ENCODE results near the gene FOXM1.
A peak's percentile ranks its signal among the peaks of the same experiment; 100 is the strongest.

Gene FOXM1

DNA sequence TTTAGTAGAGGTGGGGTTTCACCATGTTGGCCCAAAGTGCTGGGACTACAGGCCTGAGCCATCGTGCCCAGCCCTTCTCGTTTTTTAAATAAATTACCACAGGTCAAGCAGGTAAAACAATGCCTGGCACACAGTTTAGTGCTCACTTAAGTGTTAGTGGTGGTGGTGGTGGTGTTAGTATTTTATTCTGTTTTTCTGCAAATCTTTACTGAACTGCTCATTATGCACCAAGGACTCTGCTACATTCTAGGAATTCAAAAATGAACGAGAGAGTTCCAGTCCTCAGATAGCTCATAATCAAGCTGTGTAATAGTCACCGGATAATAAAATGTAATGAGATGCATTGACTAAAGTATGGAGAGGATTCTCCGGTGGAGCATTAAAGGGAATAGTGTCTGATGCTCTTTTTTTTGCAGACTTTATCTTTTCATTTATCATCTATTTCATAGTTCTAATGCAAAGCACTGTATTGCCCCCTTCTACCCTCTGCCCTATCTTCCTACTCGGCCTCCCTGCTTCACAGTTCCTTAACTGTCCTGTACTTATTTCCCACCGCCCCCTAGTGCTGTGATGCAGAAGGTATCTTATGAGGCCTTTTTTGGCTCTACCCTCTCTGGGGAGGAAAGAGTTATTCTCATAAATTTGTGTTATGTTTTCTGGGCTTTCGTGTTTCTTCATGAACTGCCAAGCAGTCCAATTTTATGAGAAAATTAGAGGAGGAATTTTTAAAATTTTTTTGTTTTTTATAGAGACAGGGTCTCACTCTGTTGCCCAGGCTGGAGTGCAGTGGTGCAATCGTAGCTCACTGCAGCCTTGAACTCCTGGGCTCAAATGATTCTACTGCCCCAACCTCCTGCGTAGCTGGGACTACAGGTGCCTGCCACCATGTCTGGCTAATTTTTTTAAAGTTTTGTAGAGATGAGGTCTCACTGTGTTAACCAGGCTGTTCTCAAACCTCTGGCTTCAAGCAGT is 63.5 kb downstream of the FOXM1 start:
- peaks cover 19% of the 10 kb centered on the region for H3K4me1 ChIP-seq (ENCODE audit: control insufficient read depth, low read length)
- H3K79me2 ChIP-seq (ENCODE audit: control insufficient read depth, low read length): peaks cover 46% of the 10 kb centered on the region
- H3K4me2 ChIP-seq (ENCODE audit: low read length): peak overlapping the region; percentile 74
- no peaks in the 10 kb centered on the region for H3K27me3 ChIP-seq (ENCODE audit: control insufficient read depth, low read length)
- no peak for TF ChIP-seq EZH2phosphoT487 (IDR thresholded peaks at IDR 0.05; ENCODE audit: borderline replicate concordance, low read length)
- TF ChIP-seq, protein P1, sequence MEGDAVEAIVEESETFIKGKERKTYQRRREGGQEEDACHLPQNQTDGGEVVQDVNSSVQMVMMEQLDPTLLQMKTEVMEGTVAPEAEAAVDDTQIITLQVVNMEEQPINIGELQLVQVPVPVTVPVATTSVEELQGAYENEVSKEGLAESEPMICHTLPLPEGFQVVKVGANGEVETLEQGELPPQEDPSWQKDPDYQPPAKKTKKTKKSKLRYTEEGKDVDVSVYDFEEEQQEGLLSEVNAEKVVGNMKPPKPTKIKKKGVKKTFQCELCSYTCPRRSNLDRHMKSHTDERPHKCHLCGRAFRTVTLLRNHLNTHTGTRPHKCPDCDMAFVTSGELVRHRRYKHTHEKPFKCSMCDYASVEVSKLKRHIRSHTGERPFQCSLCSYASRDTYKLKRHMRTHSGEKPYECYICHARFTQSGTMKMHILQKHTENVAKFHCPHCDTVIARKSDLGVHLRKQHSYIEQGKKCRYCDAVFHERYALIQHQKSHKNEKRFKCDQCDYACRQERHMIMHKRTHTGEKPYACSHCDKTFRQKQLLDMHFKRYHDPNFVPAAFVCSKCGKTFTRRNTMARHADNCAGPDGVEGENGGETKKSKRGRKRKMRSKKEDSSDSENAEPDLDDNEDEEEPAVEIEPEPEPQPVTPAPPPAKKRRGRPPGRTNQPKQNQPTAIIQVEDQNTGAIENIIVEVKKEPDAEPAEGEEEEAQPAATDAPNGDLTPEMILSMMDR (IDR thresholded peaks at IDR 0.05; ENCODE audit: low read depth, low read length, poor library complexity, severe bottlenecking): peak; percentile 82
- peaks cover 36% of the 10 kb centered on the region for H3K36me3 ChIP-seq (ENCODE audit: control insufficient read depth, low read length)
- peak overlapping the region; percentile 86 for H3K4me3 ChIP-seq (ENCODE audit: low read length)
- peaks cover 7% of the 10 kb centered on the region; the same call in 1 of the 2 replicates for H3F3A ChIP-seq (ENCODE audit: control insufficient read depth, insufficient read depth)
- no peaks in the 10 kb centered on the region for H3K9me2 ChIP-seq (replicated peaks; ENCODE audit: control insufficient read depth, low read length)
- peak overlapping the region; percentile 73 for H3K27ac ChIP-seq (ENCODE audit: low read depth, low read length)
- H4K20me1 ChIP-seq (ENCODE audit: control insufficient read depth, insufficient read depth, low read depth, low read length): peaks cover 4% of the 10 kb centered on the region; the same call in 1 of the 2 replicates
- no peaks in the 10 kb centered on the region for H3K9me3 ChIP-seq (ENCODE audit: control insufficient read depth, insufficient read depth, low read length)

DNA sequence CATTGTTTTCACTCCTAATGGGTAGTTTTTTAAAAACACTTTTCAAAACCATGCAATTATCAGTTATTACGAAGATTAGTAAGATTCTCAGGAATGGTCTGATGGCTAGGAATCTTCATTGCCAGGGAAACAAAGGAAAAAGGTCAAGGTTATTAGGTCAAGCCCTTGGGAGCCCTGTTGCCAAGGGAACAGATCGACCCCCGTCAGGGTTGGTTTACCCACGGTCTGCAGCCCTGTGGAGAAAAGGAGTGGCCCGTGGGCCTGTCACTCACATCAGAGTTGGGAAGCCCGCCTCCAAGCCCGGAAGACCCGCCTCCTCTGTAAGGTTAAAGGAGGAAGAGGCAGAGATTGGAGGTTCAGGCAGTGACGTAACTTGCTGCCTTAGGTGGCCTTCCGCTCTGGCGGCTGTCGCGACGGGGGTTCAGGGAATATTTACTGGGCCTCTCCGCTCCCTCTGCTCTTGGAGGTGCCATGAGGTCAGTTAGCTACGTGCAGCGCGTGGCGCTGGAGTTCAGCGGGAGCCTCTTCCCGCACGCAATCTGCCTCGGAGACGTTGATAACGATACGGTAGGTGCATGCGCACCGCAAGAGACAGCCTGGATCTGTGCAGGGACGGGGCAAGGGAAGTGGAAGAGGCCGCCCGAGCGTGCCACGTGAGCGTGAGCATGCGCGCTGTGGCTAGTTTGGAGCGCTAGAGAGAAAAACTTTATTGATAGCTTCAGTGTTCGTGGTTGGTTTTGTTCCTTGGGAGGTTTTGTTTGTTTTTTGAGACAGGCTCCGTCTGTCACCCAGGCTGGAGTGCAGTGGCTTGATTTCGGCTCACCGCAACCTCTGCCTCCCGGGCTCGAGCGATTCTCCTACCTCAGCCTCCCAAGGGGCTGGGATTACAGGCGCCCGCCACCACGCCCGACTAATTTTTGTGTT is 64.4 kb downstream of the FOXM1 start, which contains the start of gene ITFG2:
TSS of gene ITFG2 (plus strand) at position 379 of the 924 bp plus-strand sequence. CDS start at position 472, 93 bp downstream.
- no peaks in the 10 kb centered on the region for H3K9me2 ChIP-seq (replicated peaks; ENCODE audit: control insufficient read depth, low read length)
- H3K4me2 ChIP-seq (ENCODE audit: low read length): peak within 1 kb of the TSS; percentile 74
- H3K36me3 ChIP-seq (ENCODE audit: control insufficient read depth, low read length): peaks cover 28% of the 10 kb centered on the region
- peaks cover 4% of the 10 kb centered on the region; the same call in 1 of the 2 replicates for H4K20me1 ChIP-seq (ENCODE audit: control insufficient read depth, insufficient read depth, low read depth, low read length)
- H3K79me2 ChIP-seq (ENCODE audit: control insufficient read depth, low read length): peaks cover 46% of the 10 kb centered on the region
- H3F3A ChIP-seq (ENCODE audit: control insufficient read depth, insufficient read depth): peaks cover 8% of the 10 kb centered on the region
- no peak for TF ChIP-seq EZH2phosphoT487 (IDR thresholded peaks at IDR 0.05; ENCODE audit: borderline replicate concordance, low read length)
- TF ChIP-seq, protein P1 (IDR thresholded peaks at IDR 0.05; ENCODE audit: low read depth, low read length, poor library complexity, severe bottlenecking): no peak
- peaks cover 19% of the 10 kb centered on the region for H3K4me1 ChIP-seq (ENCODE audit: control insufficient read depth, low read length)
- H3K27ac ChIP-seq (ENCODE audit: low read depth, low read length): peak within 1 kb of the TSS; percentile 73
- no peaks in the 10 kb centered on the region for H3K27me3 ChIP-seq (ENCODE audit: control insufficient read depth, low read length)
- H3K4me3 ChIP-seq (ENCODE audit: low read length): peak within 1 kb of the TSS; percentile 86
- no peaks in the 10 kb centered on the region for H3K9me3 ChIP-seq (ENCODE audit: control insufficient read depth, insufficient read depth, low read length)

DNA sequence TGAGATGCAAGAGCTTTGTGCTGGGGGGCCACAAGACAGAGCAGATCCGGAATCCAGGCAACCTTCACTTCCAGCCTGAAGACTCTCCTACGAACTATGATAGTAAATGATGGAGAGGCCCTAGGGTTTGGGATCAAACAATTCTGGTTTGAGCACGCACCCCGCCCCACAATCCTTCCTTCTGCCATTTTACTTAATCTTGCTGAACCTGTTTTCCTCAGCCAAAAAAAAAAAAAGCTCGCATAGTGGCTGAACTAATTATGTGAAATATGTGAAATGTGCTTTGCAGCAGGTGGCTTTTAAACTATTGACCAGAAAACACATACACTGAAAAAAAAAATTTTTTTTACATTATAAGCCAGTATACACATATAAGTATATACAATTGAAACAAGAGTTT is 65.2 kb downstream of the FOXM1 start:
- H3K9me3 ChIP-seq (ENCODE audit: control insufficient read depth, insufficient read depth, low read length): no peaks in the 10 kb centered on the region
- H3K4me1 ChIP-seq (ENCODE audit: control insufficient read depth, low read length): peaks cover 19% of the 10 kb centered on the region
- peak overlapping the region; percentile 73 for H3K27ac ChIP-seq (ENCODE audit: low read depth, low read length)
- H3K4me2 ChIP-seq (ENCODE audit: low read length): peak overlapping the region; percentile 74
- H3F3A ChIP-seq (ENCODE audit: control insufficient read depth, insufficient read depth): peaks cover 14% of the 10 kb centered on the region
- peaks cover 29% of the 10 kb centered on the region for H3K36me3 ChIP-seq (ENCODE audit: control insufficient read depth, low read length)
- no peaks in the 10 kb centered on the region for H3K9me2 ChIP-seq (replicated peaks; ENCODE audit: control insufficient read depth, low read length)
- no peak for TF ChIP-seq EZH2phosphoT487 (IDR thresholded peaks at IDR 0.05; ENCODE audit: borderline replicate concordance, low read length)
- TF ChIP-seq, protein P1 (IDR thresholded peaks at IDR 0.05; ENCODE audit: low read depth, low read length, poor library complexity, severe bottlenecking): no peak
- H3K4me3 ChIP-seq (ENCODE audit: low read length): peak overlapping the region; percentile 86
- peaks cover 42% of the 10 kb centered on the region for H3K79me2 ChIP-seq (ENCODE audit: control insufficient read depth, low read length)
- no peaks in the 10 kb centered on the region for H3K27me3 ChIP-seq (ENCODE audit: control insufficient read depth, low read length)
- H4K20me1 ChIP-seq (ENCODE audit: control insufficient read depth, insufficient read depth, low read depth, low read length): peaks cover 4% of the 10 kb centered on the region; the same call in 1 of the 2 replicates
